WTC11 (cell line): ENCODE results near the gene RETSAT. TPM values are rescaled to one million over a fixed set of nuclear protein-coding genes. Genes with fewer than 3 reads are reported as not detected.

Experiments used
- ATAC-seq: fragments of 200-7000 bp; cut with Tn5 transposase; 2 replicates; pipeline ENCODE4 v1.10.0; 2021; ENCODE audit warnings: mild to moderate bottlenecking, moderate library complexity
- CTCF ChIA-PET: fragments of 300-600 bp; sonication (Branson Sonifier 250); formaldehyde crosslinking; loops from one replicate; lab custom pipeline; 2021; ENCODE audit warnings: antibody characterized with exemption; lab: Charles Lee
- POLR2A ChIA-PET: fragments of 350-600 bp; sonication (Branson Sonifier 250); formaldehyde crosslinking; loops from one replicate; lab custom pipeline; 2021; ENCODE audit warnings: antibody characterized with exemption; lab: Charles Lee
- DNase-seq: peaks from one replicate; pipeline ENCODE4 v3.0.0; 2021; ENCODE audit warnings: low spot score
- H3K27ac Mint-ChIP-seq: 2 replicates; pipeline ENCODE4 v1.8.0; 2021; ENCODE audit warnings: mixed read lengths
- H3K27me3 Mint-ChIP-seq: 2 replicates; pipeline ENCODE4 v1.8.0; 2021; ENCODE audit warnings: low read depth, mild to moderate bottlenecking, moderate library complexity, mixed read lengths
- H3K36me3 Mint-ChIP-seq: 2 replicates; pipeline ENCODE4 v1.8.0; 2021; ENCODE audit warnings: mixed read lengths
- H3K4me1 Mint-ChIP-seq: 2 replicates; pipeline ENCODE4 v1.8.0; 2022; ENCODE audit warnings: mixed read lengths
- H3K4me3 Mint-ChIP-seq: 2 replicates; pipeline ENCODE4 v1.8.0; 2021; ENCODE audit warnings: mild to moderate bottlenecking, moderate library complexity, mixed read lengths
- H3K9me3 Mint-ChIP-seq: 2 replicates; pipeline ENCODE4 v1.8.0; 2021; ENCODE audit warnings: mixed read lengths
- AR ChIP-seq: fragments of 250-450 bp; sonication (Bioruptor Pico); IDR thresholded peaks from 2 replicates; pipeline ENCODE4 v1.9.0; 2021; ENCODE audit warnings: mild to moderate bottlenecking
- CDX4 ChIP-seq: fragments of 250-450 bp; sonication (Bioruptor Pico); IDR thresholded peaks from 2 replicates; pipeline ENCODE4 v1.9.0; 2021; ENCODE audit warnings: moderate library complexity, mild to moderate bottlenecking, inconsistent platforms, borderline replicate concordance
- CTCF ChIP-seq: fragments of 200-600 bp; IDR thresholded peaks from 2 replicates; pipeline ENCODE4 v1.8.0; 2022; ENCODE audit warnings: antibody characterized with exemption
- EMX1 ChIP-seq: fragments of 250-450 bp; sonication (Bioruptor Pico); IDR thresholded peaks from 2 replicates; pipeline ENCODE4 v1.8.0; 2021; ENCODE audit warnings: mild to moderate bottlenecking
- FOXK1 ChIP-seq: sonication (generic); formaldehyde crosslinking; IDR thresholded peaks from 2 replicates; pipeline ENCODE4 v1.8.0; 2022; ENCODE audit warnings: mild to moderate bottlenecking, moderate library complexity, missing genetic modification reagents
- GABPB1 ChIP-seq: sonication (generic); formaldehyde crosslinking; IDR thresholded peaks from 2 replicates; pipeline ENCODE4 v1.8.1; 2023; ENCODE audit warnings: mild to moderate bottlenecking, missing genetic modification reagents
- KAT7 ChIP-seq: sonication (generic); formaldehyde crosslinking; IDR thresholded peaks from 2 replicates; pipeline ENCODE4 v1.8.1; 2023; ENCODE audit warnings: missing genetic modification reagents, mild to moderate bottlenecking, borderline replicate concordance
- MAX ChIP-seq: sonication (generic); formaldehyde crosslinking; IDR thresholded peaks from 2 replicates; pipeline ENCODE4 v1.8.0; 2022; ENCODE audit warnings: mild to moderate bottlenecking, missing genetic modification reagents
- MYBL2 ChIP-seq: sonication (generic); formaldehyde crosslinking; IDR thresholded peaks from 2 replicates; pipeline ENCODE4 v1.8.1; 2023; ENCODE audit warnings: mild to moderate bottlenecking, moderate library complexity, missing genetic modification reagents
- NFYB ChIP-seq: sonication (generic); formaldehyde crosslinking; conservative IDR thresholded peaks from 2 replicates; pipeline ENCODE4 v1.8.0; 2022; ENCODE audit warnings: low read depth, missing genetic modification reagents
- RORB ChIP-seq: fragments of 250-450 bp; sonication (Bioruptor Pico); IDR thresholded peaks from 2 replicates; pipeline ENCODE4 v1.9.0; 2021; ENCODE audit warnings: mild to moderate bottlenecking
- SOX15 ChIP-seq: fragments of 250-450 bp; sonication (Bioruptor Pico); IDR thresholded peaks from 2 replicates; pipeline ENCODE4 v1.9.0; 2021; ENCODE audit warnings: mild to moderate bottlenecking
- STAT6 ChIP-seq: sonication (generic); formaldehyde crosslinking; conservative IDR thresholded peaks from 2 replicates; pipeline ENCODE4 v1.8.1; 2023; ENCODE audit warnings: mild to moderate bottlenecking, low read depth, missing genetic modification reagents, moderate library complexity
- TCF7 ChIP-seq: sonication (generic); formaldehyde crosslinking; IDR thresholded peaks from 2 replicates; pipeline ENCODE4 v1.8.0; 2022; ENCODE audit warnings: mild to moderate bottlenecking, low read depth, missing genetic modification reagents, moderate library complexity
- TP53 ChIP-seq: sonication (generic); formaldehyde crosslinking; IDR thresholded peaks from 2 replicates; pipeline ENCODE4 v1.8.1; 2023; ENCODE audit warnings: mild to moderate bottlenecking, missing genetic modification reagents
- USF1 ChIP-seq: sonication (generic); formaldehyde crosslinking; IDR thresholded peaks from 2 replicates; pipeline ENCODE4 v1.8.0; 2022; ENCODE audit warnings: mild to moderate bottlenecking, missing genetic modification reagents
- USF2 ChIP-seq: sonication (generic); formaldehyde crosslinking; IDR thresholded peaks from 2 replicates; pipeline ENCODE4 v1.8.1; 2023; ENCODE audit warnings: mild to moderate bottlenecking, missing genetic modification reagents, moderate library complexity
- ZNF138 ChIP-seq: sonication (generic); formaldehyde crosslinking; conservative IDR thresholded peaks from 2 replicates; pipeline ENCODE4 v1.8.1; 2022; ENCODE audit warnings: mild to moderate bottlenecking, moderate library complexity, missing genetic modification reagents
- ZNF263 ChIP-seq: sonication (generic); formaldehyde crosslinking; IDR thresholded peaks from 2 replicates; pipeline ENCODE4 v1.8.1; 2022; ENCODE audit warnings: low read depth, mild to moderate bottlenecking, moderate library complexity, missing genetic modification reagents
- ZNF396 ChIP-seq: fragments of 250-450 bp; sonication (Bioruptor Pico); IDR thresholded peaks from 2 replicates; pipeline ENCODE4 v1.8.0; 2021; ENCODE audit warnings: mild to moderate bottlenecking, moderate library complexity, borderline replicate concordance
- ZNF416 ChIP-seq: fragments of 250-450 bp; sonication (Bioruptor Pico); IDR thresholded peaks from 2 replicates; pipeline ENCODE4 v1.9.0; 2021; ENCODE audit warnings: mild to moderate bottlenecking, inconsistent platforms
- ZNF512 ChIP-seq: sonication (generic); formaldehyde crosslinking; IDR thresholded peaks from 2 replicates; pipeline ENCODE4 v1.8.1; 2022; ENCODE audit warnings: missing genetic modification reagents, borderline replicate concordance
- total RNA-seq: library from RNA; stranded (reverse); gene quantifications from 3 replicates; pipeline ENCODE4 v1.2.3, GENCODE V29; 2021

The RETSAT gene
- total RNA-seq, 1 experiment from 2014 or later: 24.4 TPM

- TF ChIP-seq USF2 (CRISPR knock-in tag) (no peak), ZNF512 (no peak), TCF7 (CRISPR knock-in tag) (no peak), ZNF396 (CRISPR knock-in tag) (no peak), AR (no peak), ZNF416 (CRISPR knock-in tag) (no peak)
Observed at GRCh38 chr2:85357736-85358135, 3.4 kb upstream of the RETSAT start (continued).

GRCh38 chr2:85356186-85356585 is 1.9 kb upstream of the RETSAT start:
- peaks cover 16% of the 10 kb centered on the region for H3K4me1 Mint-ChIP-seq
- H3K27me3 Mint-ChIP-seq: no peaks in the 10 kb centered on the region
- ChIA-PET POLR2A (interaction anchor here (0.7 kb wide), 1 partner anchor 182 kb away, joined by 3 read pairs; no protein-coding TSS in a partner anchor), CTCF (no interaction called here)
- TF ChIP-seq SOX15 (no peak), EMX1 (no peak), USF1 (CRISPR knock-in tag) (no peak)
- peaks cover 10% of the 10 kb centered on the region; the same call in 1 of the 2 replicates for H3K36me3 Mint-ChIP-seq
- ATAC-seq (no peak), DNase-seq (no peak)
- H3K27ac Mint-ChIP-seq: no peak overlapping the region
- H3K4me3 Mint-ChIP-seq: no peak overlapping the region
- no peaks in the 10 kb centered on the region for H3K9me3 Mint-ChIP-seq

DNA sequence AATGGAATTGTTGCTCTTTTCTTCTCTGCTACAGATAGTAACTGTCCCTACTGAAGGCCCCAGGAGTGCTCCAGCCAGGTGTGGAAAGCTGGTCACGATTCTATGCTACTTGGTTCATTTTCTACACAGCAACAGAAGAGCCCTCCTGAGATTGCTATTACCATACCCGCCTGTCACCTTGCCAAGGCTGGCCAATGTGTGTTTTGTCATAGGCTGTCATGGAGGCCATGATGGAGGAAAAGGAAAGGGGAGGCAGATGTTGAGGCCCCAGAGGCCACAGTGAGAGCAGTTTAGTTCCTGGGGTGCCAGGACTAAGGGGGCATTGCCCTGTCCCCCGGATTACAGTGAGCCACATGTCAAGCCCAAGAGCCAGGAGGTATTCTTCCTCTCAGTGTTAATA is 1.2 kb upstream of the RETSAT start:
- Mint-ChIP-seq H3K27ac (no peak overlapping the region), H3K4me1 (peaks cover 16% of the 10 kb centered on the region), H3K36me3 (peaks cover 15% of the 10 kb centered on the region; the same call in 1 of the 2 replicates), H3K4me3 (peak overlapping the region; percentile 100), H3K27me3 (no peaks in the 10 kb centered on the region), H3K9me3 (no peaks in the 10 kb centered on the region)
- ChIA-PET CTCF (interaction anchor here (1.0 to 1.9 kb wide), 3 partner anchors 36 to 289 kb away, joined by 4 to 11 read pairs (median 4); no protein-coding TSS in a partner anchor), POLR2A (interaction anchor here (0.5 to 0.7 kb wide), 2 partner anchors 18 to 183 kb away, joined by 3 to 4 read pairs; no protein-coding TSS in a partner anchor)
- ATAC-seq: no peak
- no peak for DNase-seq
- TF ChIP-seq STAT6 (CRISPR knock-in tag) (no peak), NFYB (no peak), KAT7 (no peak), RORB (CRISPR knock-in tag) (no peak), GABPB1 (CRISPR knock-in tag) (no peak), ZNF263 (CRISPR knock-in tag) (no peak), ZNF138 (CRISPR knock-in tag) (no peak), MAX (CRISPR knock-in tag) (no peak), MYBL2 (CRISPR knock-in tag) (no peak), TP53 (CRISPR knock-in tag) (no peak), FOXK1 (no peak), CTCF (no peak), CDX4 (CRISPR knock-in tag) (no peak)
